CD4-positive, alpha-beta T cell treated with Interleukin-2 at 100 ng/mL for 4 hours (primary cell): Measurements from ENCODE around the gene TBC1D10A.

Experiments used
- DNase-seq: peaks from one replicate; pipeline ENCODE4 v3.0.0-alpha.2; 2020; ENCODE audit warnings: low spot score

TBC1D10A gene

GRCh38 chr22:30265823-30266444 lies 60.8 kb downstream of the TBC1D10A start:
- DNase-seq, result peak; percentile 78

GRCh38 chr22:30265131-30265720 lies 61.5 kb downstream of the TBC1D10A start:
- no peak for DNase-seq

DNA sequence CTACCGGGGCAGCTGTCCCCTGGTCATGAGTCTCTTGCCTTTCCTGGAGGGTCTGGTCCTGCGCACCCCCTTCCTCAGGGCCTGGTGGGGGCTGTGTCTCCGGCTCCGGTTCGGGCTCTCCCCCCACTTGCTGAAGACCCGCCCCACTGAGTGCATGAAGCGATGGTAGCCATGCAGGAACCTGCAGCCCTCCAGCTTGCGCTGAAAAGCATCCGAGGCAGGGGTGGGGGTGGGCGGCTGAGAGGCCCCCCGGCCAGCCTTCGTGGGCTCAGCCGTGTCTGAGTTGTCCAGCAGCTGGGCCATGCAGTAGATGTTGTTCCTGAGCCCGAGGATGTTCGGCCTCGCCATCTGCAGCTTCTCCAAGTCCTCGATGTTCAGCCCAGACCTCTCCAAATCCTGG lies 62.9 kb downstream of the TBC1D10A start:
- DNase-seq, result no peak

DNA sequence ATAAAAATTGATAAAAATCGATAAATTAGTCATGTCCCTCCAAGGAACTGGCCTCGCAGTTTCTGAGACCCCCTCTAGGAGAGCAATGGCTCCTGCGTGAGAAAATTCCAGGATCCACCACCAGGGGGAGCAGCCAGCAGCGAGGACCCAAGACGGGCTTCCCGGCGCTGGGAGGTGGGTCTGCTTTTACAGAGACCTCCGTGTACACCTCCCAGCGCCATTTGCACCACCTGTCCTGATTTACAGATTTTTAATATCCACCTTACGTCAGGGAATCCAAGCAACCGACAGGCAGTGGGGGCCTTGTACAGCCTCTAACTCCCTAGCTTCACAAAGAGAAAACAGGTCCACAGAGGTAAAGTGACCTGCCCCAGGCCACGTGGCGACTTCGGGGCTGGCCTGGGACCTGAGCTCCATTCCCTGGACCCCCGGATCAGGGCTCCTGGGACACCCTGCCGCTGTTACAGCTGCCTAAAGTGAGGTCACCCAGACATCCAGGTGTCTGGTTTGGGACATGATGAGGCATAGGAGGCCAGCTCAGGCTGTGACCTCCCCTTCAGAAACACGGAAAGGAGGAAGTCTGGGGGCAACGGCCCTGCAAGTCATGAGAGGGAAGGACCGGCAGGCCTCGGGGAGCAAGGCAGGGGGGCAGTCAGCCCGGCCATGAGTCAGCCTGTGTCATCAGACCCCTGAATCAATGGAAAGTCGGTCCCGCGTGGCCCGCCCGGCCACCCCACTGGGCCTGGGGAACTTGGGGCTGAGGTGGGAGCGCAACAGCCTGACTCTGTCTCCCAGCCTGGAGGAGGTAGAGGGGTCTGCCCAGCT lies 63.6 kb downstream of the TBC1D10A start:
- peak; percentile 78 for DNase-seq

DNA sequence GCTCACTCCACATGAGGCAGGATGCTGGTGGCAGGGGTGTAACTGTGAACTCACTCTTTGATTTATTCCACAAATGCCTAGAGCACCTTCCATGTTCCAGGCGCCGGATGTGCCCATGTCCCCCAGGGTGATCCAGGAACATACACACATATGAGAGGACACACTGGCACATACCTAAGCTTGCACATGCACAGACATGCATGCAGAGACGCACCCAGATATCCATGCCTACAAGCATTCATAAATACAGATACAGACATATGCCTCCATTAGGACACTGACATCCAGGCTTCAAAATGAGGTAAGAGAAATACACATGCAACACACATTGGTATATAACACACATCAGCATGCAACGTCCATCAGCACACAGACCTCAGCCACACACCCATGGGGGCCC lies 64.6 kb downstream of the TBC1D10A start:
- no peak for DNase-seq

GRCh38 chr22:30261134-30261533 lies 65.6 kb downstream of the TBC1D10A start:
- no peak for DNase-seq

DNA sequence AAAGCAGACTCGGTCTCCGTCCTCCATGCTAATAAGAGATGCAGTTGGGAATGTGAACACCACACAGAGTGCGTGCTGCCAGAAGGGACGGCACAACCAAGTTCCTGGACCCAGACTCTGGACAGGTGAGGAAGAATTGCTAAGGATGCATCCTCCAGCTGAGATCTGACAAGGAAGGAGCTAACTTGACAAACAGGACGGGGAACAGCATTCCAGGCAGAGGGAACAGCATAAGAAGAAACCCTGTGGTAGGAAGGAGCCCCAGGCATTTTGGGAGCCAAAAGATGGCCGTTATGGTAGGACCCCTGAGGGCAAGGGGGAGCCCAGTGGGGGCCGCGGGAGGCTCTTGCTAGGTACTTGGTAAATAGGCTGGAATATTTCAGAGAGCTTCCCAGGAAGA lies 66.1 kb downstream of the TBC1D10A start:
- no peak for DNase-seq

GRCh38 chr22:30260276-30260675 lies 66.5 kb downstream of the TBC1D10A start:
- no peak for DNase-seq

- DNase-seq, result no peak
These were observed 72.4 kb downstream of the TBC1D10A start for GRCh38 chr22:30254314-30254713.

GRCh38 chr22:30253205-30253852 lies 73.4 kb downstream of the TBC1D10A start:
- DNase-seq, result no peak

DNA sequence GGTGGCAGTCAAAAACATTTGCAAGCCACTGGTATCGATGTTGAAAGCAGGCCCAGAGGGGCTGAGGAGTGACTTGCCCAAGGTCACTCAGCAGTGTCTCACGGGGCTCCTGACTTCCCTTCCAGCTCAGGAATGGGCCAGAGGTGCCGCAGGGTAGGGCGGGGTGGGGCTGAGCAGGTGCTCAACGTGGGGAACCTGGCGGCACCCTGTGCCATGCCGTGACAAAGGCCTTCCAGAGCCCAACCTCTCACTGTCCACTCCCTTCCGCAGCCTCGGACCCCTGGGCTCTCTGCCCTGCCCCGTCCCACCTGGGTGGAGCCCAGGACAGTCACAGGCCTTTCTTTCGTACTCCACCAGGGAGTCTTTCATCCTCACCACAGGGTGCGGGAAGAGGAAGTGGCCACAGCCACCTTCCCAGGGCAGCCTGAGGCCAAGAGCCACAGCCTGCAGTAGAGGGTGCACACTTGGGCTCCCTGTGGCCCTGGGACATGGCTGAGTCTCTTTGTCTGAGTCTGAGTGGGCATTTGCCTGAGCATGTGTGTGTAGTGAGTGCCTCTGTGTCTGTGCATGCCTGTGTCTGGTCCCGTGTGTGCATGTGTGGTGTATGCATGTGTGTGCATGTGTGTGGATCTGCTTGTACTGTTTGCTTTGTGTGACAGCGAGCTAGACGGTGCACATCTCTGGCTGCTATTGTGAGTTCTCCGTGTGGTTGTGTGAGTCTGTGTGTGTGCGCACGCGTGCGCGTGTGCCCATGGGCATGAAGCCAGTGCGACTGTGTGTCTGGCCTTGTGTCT lies 74.1 kb downstream of the TBC1D10A start:
- no peak for DNase-seq

DNA sequence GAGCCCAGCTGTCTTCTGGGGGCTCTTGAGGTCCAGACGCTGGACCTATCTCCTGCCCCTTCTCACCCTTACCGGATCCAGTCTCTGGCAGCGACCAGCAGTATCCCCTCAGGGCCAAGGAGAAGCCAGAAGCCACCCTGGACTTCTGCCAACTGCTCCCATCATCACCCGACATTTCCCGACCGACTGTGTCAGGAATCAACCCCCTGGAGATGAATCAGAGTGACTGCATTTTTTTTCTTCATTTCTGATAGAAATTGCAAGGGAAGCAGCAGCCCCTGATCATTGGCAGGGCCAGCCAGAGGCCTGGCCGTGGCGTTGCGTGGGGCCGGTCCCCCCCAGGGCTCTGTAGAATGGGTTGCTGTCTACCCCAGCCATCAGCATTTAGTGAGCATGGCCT lies 75.0 kb downstream of the TBC1D10A start:
- DNase-seq, result no peak

GRCh38 chr22:30250661-30251267 lies 76.0 kb downstream of the TBC1D10A start:
- DNase-seq, result no peak

DNA sequence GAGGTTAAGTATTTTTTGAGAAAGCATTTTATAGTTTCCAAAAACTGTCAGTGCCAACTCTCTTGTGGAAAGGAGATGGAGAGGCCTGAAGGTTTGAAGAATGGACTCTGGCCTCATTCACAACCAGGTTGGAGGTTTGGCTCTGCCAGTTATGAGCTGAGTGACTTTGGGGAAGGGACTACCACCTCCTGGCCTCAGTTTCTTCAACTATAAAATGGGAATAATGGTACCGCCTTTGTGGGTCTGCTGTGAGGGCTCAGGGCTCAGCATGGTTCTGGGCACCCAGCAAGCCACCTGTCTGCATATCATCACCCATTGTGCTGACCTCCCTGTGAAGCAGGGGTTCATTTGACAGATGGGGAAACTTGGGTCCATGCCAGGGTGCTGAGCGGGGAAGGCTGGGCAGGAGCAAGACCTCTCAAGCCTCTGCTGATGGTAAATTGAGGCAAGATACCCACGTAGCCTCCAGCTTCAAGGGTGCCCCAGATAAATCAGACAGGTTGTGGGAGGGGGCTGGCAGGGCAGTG lies 76.6 kb downstream of the TBC1D10A start:
- DNase-seq, result no peak

DNA sequence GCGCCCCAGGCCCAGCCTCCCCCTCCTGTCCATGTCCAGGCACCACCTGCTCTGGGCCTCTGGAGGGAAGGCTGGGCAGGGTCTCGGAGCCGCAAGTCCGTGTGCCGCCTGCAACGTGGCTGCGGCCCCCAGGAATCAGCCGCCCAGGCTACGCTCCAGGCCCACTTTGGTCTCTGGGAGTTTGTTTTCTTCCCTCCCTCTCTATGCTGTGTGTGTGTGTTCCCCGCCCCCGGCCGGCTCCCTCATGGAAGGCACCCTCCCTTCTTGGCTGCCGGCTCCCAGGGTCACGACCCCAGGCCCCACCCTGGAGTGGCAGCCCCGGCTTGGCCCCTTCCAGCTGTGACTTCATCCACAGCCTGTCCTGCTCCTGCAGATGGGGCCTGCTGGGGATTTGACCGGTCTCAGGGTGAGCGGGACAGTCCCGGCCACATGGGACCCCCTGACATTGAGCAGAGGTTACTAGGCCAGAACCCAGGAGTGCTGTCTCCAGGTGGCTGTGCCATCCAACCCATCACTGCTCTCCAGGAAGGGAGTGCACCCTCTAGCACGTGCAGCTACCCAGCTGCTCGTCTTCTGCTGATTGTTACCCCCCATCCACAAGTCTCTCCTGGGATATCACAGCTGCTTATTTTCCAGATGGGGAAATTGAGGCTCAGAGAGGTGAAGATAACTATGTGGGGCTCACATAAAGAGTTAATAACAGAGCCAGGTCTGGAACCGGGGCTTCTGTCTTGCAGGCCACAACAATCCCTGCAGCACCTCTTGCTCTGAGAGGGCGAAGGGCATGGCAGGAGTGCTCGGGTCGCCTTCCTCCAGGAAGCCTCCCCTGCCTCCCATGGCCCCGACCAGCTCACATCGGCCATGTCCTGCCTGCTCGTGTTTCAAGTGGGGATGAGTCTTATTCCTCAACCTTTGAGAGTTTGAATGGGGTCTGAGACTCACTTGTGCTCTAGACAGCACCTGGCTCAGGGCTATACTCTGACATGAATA lies 77.4 kb downstream of the TBC1D10A start:
- no peak for DNase-seq

- DNase-seq, result no peak
These were observed 78.3 kb downstream of the TBC1D10A start for GRCh38 chr22:30248484-30248883.

- no peak for DNase-seq
These were observed 78.8 kb downstream of the TBC1D10A start for GRCh38 chr22:30247974-30248373.

DNA sequence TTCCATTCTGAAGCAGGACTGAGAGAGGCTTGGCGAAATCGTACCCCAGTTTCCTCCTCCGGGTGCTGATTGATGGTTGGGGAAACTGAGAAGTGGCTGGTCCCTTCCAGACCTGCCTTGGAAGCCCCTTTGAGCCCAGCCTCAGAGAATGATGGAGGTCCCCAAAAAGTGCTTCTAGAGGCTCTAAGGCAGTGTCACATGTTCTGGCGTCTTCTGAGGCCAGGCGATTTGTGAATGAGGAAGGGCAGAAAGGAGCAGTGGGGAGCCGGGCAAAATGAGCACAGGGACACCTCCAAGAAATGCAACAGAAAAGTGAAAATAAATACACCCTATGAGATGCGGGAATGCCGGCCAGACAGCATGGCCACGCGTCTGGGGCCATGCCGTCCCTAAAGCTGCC lies 79.2 kb downstream of the TBC1D10A start:
- DNase-seq, result no peak

- DNase-seq, result peak; percentile 26
These were observed 79.8 kb downstream of the TBC1D10A start for GRCh38 chr22:30246814-30247376.
